Fibroblast of peridontal ligament (primary cell): Measurements from ENCODE around the gene SH3BP4.
"Not testable (repeated sequence)": the region's sequence is repeated elsewhere in the genome, so short reads cannot be mapped to it uniquely, and the experiment has no call there.

Experiments
- DNase-seq: peaks from one replicate; pipeline ENCODE4 v3.0.0-alpha.2; 2010; ENCODE audit errors: extremely low read depth

SH3BP4 gene

GRCh38 chr2:235056768-235057167, 105.0 kb downstream of the SH3BP4 start:
- no peak for DNase-seq

DNA sequence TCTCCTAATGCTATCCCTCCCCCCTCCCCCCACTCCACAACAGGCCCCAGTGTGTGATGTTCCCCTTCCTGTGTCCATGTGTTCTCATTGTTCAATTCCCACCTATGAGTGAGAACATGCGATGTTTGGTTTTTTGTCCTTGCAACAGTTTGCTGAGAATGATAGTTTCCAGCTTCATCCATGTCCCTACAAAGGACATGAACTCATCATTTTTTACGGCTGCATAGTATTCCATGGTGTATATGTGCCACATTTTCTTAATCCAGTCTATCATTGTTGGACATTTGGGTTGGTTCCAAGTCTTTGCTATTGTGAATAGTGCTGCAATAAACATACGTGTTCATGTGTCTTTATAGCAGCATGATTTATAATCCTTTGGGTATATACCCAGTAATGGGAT, 105.8 kb downstream of the SH3BP4 start:
- not testable (repeated sequence) for DNase-seq

DNA sequence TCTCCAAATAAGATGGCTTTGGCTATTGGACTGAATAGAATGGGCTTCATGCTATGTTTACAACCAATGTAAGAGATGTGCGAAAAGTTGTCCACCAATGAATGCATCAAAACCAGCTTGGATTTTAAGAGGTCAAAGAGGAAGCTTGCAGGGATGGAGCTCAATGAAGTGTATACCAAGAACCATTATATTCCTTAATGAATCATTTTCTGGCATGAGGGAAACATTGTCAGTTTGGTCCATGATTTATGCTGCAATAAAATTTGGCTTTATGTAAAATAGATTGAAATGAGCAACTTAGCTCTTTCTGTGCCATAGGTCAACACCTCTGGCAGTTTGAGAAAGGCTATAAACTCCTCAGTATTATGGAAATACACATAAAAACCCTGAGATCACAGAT, 107.3 kb downstream of the SH3BP4 start:
- no peak for DNase-seq

GRCh38 chr2:235061656-235062055, 109.8 kb downstream of the SH3BP4 start:
- no peak for DNase-seq

- no peak for DNase-seq
These were observed 111.7 kb downstream of the SH3BP4 start for GRCh38 chr2:235063471-235063961.

DNA sequence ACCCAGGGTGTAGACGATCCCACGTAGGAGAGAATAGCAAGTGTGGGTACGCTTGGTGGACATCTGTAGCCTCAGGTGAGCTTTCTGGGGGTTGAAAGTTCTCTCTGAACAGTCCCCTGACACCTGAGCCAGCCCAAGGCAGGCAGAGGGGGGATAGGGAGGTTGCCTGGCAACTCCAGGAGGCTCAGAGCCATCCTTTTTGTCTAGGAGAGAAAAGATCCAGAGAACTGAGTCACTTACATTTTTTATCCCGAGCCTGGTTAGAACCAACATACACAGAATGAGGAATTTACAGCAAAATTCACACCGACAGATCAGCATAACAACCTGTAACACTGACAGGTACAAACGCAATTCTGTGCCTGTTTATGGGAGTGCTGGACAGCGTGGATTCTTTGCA, 113.2 kb downstream of the SH3BP4 start:
- DNase-seq: no peak

DNA sequence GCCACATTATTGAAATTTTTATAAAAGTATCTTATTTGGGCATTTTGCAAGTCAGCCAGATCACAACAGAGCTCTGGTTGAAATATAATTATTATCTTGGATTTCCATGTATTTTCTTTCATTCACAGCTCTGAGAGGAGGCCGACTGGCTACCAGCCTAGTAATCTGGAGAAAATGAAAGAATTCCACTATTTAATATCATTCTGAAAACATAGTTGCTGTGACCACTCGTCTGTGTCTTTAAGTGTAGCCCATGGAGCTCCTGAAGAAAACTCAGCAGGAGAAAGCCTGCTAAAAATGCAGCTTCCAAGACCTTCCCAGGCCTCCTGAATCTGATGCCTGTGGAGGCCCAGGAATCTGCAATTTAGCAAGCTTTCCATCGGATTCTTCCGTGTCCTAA, 114.7 kb downstream of the SH3BP4 start:
- no peak for DNase-seq

- DNase-seq: no peak
These were observed 115.1 kb downstream of the SH3BP4 start for GRCh38 chr2:235066895-235067294.

DNA sequence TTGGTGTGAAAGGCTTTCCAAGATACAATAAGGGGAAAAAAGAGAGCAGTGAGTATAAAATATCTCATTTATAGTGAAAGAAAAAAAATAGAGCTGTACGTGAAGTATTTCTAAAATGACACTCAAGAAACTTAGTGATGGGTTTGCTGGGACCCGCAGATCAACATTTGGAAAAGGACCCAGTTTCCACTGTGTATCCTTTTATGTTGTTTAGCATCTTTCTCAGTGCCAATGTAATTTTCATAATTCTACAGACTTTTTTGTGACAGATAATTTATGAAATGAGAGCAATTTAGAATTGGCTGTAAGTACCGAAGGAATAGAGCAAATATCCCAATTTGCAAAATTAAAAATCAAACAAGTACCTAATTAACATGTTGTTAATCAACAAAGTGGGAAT, 116.9 kb downstream of the SH3BP4 start:
- DNase-seq: no peak

GRCh38 chr2:235070063-235070706, 118.4 kb downstream of the SH3BP4 start:
- peak; percentile 28 for DNase-seq

GRCh38 chr2:235073868-235074413, 122.1 kb downstream of the SH3BP4 start:
- DNase-seq: no peak

- DNase-seq: no peak
These were observed 125.2 kb downstream of the SH3BP4 start for GRCh38 chr2:235077046-235077445.

GRCh38 chr2:235078182-235078581, 126.4 kb downstream of the SH3BP4 start:
- DNase-seq: no peak

DNA sequence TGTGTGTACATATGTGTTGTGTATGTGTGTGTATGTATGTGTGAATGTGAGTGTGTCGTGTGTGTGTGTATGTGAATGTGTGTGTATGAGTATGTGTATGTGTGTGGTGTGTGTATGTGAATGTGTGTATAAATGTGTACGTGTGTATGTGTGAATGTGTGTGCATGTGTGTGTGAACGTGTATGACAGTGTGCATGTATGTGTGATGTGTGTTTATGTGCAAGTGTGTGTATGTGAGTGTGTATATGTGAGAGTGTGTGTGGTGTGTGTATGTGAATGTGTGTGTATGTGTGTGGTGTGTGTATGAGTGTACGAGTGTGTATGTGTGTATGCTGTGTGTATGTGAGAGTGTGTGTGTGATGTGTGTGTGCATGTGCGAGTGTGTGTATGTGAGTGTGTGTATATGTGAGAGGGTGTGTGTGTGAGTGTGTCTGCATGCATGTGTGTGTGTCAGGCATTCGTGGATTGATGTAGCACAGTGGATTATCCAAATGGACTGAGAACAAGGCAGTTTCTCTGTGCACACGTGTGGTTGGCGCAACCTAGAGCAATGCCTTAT, 127.2 kb downstream of the SH3BP4 start:
- DNase-seq: no peak

DNA sequence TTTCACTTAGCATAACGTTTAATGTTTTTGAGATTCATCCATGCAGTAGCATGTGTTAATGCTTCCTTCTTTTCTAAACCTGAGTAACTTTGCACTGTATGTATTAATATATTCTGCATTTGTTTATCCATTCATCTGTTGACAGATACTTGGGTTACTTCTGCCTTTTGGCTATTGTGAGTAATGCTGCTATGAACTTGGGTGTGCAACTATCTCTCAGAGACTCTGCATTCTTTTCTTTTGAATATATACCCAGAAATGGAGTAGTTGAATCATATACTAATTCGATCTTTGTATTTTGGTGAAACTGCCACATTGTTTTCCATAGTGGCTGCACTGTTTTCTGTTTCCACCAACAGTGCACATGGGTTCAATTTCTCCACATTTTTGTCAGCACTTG, 128.3 kb downstream of the SH3BP4 start:
- DNase-seq: no peak

- DNase-seq: no peak
These were observed 130.9 kb downstream of the SH3BP4 start for GRCh38 chr2:235082578-235083338.

GRCh38 chr2:235083822-235084221, 132.0 kb downstream of the SH3BP4 start:
- DNase-seq: no peak

- no peak for DNase-seq
These were observed 132.6 kb downstream of the SH3BP4 start for GRCh38 chr2:235084424-235084823.

DNA sequence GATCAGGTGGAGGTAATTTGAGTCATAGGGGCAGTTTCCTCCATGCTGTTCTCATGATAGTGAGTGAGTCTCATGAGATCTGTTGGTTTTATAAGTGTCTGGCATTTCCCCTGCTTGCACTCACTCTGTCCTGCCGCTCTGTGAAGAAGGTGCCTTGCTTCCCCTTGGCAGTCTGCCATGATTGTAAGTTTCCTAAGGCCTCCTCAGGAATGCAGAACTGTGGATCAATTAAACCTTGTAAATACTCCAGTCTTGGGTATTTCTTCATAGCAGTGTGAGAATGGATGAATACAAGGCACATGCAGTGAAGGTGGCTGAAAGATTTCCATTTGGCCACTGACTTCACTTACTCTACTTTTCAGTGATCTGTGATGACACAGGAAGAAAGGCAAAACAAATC, 133.7 kb downstream of the SH3BP4 start:
- no peak for DNase-seq

GRCh38 chr2:235086481-235087184, 134.8 kb downstream of the SH3BP4 start:
- no peak for DNase-seq

DNA sequence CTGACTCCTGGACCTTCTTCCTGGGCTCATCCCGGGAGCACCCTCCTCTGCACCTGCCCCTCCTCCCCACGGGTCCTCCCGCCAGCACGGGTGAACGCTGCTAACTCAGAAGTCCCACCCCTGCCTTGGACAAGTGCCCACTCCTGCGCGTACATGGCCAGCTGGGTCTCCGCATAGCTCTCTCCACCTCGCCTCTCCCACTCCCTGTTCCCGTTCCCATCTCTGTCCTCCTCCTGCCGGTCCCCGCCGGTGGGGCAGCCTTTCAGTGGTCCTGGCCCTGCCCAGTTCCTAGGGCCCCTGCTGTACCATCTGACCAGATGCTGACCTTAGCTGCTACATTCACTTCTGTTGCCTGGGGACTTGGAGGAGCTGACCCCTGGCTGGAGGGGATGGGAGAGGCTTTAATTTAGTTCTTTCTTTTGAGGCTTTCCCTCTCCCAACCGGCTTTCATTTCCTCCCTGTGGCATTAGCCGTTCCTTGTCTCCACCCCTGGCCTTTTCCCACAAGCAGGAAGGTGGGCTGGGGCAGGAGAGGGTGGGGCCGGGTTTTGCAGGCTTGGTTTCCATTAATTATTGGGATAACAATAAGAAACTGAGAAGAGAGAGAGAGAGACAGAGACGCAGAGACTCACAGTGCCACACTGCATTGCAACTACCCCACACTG, 136.1 kb downstream of the SH3BP4 start:
- DNase-seq: no peak
